GM18517 (cell line): Measurements from ENCODE around the gene INO80B.
"Not testable (repeated sequence)": the region's sequence is repeated elsewhere in the genome, so short reads cannot be mapped to it uniquely, and the experiment has no call there.

Source experiments
- ATAC-seq: cut with Tn5 transposase; IDR thresholded peaks from one replicate; pipeline ENCODE4 v1.9.1; 2021; ENCODE audit warnings: mild to moderate bottlenecking, moderate library complexity; ENCODE audit not compliant: unreplicated experiment

The INO80B gene

GRCh38 chr2:74447230-74447999, 7.5 kb upstream of the INO80B start:
- no peak for ATAC-seq

GRCh38 chr2:74448771-74449170, 6.1 kb upstream of the INO80B start:
- no peak for ATAC-seq

- no peak for ATAC-seq
Measured at GRCh38 chr2:74450570-74451190, 4.2 kb upstream of the INO80B start.

GRCh38 chr2:74457129-74457548, 2.3 kb downstream of the INO80B start:
- ATAC-seq: no peak

- peak; percentile 25 for ATAC-seq
Measured at GRCh38 chr2:74457549-74458131, 2.8 kb downstream of the INO80B start.

- ATAC-seq: peak; percentile 86
Measured at GRCh38 chr2:74458132-74458937, 3.4 kb downstream of the INO80B start, which contains the start of gene WBP1. Gene WBP1 (plus strand): TSS chr2:74458438. CDS start chr2:74458603, 165 bp downstream.

- no peak for ATAC-seq
Measured at GRCh38 chr2:74458938-74459363, 4.1 kb downstream of the INO80B start.

- not testable (repeated sequence) for ATAC-seq
Measured at GRCh38 chr2:74459503-74460118, 4.7 kb downstream of the INO80B start.

- ATAC-seq: not testable (repeated sequence)
Measured at GRCh38 chr2:74460187-74460586, 5.3 kb downstream of the INO80B start.

- no peak for ATAC-seq
Measured at GRCh38 chr2:74461187-74462053, 6.5 kb downstream of the INO80B start.

GRCh38 chr2:74462054-74462785, 7.3 kb downstream of the INO80B start:
- no peak for ATAC-seq

GRCh38 chr2:74462786-74463105, 7.9 kb downstream of the INO80B start:
- ATAC-seq: no peak

GRCh38 chr2:74464406-74464805, 9.5 kb downstream of the INO80B start:
- ATAC-seq: no peak

GRCh38 chr2:74470742-74471141, 15.9 kb downstream of the INO80B start:
- not testable (repeated sequence) for ATAC-seq

- no peak for ATAC-seq
Measured at GRCh38 chr2:74471332-74472065, 16.6 kb downstream of the INO80B start.

GRCh38 chr2:74472086-74472944, 17.4 kb downstream of the INO80B start, which contains the start of gene MRPL53:
Gene MRPL53 (minus strand): TSS chr2:74472680. CDS start chr2:74472660, 20 bp downstream.
- peak; percentile 81 for ATAC-seq

- ATAC-seq: no peak
Measured at GRCh38 chr2:74472945-74473258, 18.0 kb downstream of the INO80B start.

GRCh38 chr2:74474481-74474880, 19.6 kb downstream of the INO80B start:
- no peak for ATAC-seq
